ENCODE measurements around the gene CRISPLD2.

Gene CRISPLD2

DNA sequence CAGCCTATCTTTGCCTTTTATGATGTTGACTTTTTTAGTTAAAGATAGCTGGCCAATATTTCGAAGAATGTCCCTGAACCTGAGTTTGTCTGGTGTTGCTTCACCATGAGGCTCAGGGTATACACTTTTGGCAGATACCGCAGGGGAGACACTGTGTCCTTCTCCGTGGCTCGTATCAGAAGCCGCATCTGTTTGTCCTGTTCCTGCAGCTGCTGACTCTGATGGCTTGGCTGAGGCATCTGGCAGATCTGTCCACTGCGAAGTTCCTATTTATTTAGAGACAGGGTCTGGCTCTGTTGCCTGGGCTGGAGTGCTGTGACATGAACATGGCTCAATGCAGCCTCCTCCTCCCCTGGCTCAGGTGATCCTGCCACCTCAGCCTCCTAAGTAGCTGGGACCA lies 93.5 kb downstream of the CRISPLD2 start:
- DNase-seq (ENCODE audit: low spot score) = no peak

DNA sequence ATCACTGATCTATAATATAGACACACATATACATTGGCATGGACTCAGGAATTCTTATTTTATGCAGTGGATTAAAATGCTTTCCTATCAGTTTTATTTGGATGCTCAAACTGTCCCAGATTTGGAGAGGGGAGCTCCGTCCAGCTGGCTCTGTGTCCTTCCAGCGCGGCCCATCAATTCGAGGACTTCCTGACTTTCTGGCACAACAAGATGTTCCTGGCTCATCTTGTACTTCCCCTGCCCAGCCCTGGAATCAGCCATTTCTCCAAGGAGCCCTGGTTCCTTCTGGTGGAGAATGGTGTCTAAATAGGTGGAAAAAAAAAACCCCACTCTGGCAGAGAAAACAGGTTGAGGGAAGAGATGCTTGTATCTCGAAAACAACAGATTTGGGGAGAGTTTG lies 94.5 kb downstream of the CRISPLD2 start:
- DNase-seq (ENCODE audit: low spot score) = no peak

DNA sequence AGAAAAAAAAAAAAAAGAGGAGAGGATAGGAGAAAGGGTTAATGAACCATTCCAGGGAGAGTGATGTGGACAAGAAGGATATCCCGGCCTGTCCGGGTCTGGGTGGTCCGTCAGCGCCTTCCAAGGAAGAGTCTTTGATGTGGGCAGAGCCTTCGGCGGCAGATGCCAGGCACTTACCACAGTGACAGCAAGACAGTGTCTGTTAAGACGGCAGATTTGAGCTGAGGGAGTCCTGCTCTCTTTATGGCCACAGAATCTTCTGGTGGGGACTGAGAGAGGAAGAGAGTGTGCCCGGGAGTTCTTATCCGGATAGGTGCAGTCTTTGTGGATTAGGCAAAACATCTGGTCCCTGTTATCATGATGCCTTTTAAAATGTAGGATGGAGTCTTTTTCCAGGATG lies 96.4 kb downstream of the CRISPLD2 start:
- no peak for DNase-seq (ENCODE audit: low spot score)

DNA sequence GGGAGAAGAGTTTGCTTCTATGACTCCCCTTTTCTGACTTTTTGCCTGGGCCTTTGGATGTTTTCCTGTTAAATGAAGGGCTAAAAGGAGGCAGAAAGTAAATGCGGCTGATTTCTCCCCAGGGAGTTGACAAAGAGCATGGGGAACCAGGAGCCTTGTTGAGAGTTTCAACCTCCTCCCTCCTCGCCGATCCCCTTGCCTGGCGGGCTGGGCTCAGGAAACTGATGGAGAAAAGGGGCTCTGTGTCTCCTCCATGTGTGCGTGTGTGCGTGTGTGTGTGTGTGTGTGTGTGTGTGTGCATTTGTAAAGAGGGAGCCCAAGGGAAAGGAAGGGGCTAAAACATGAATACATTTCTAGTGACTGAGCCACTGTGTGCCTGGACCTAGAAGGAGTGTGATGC lies 97.1 kb downstream of the CRISPLD2 start:
- no peak for DNase-seq (ENCODE audit: low spot score)

DNA sequence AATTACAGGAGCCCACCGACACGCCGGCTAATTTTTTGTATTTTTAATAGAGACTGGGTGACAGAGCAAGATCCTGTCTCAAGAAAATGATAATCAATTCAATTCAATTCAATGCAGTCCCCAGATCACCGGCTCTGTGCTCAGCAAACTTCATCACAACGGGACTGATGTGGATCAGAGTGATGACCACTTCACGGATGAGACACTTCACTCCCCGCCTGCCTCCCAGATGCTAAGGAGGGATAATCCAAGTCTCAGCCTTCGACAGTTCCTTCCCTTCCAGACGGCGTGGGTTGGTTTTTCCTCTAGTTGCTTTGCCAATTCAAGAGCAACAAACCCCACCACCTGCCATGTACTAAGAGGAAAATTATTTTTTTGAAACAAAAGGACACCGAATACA lies 97.7 kb downstream of the CRISPLD2 start:
- DNase-seq (ENCODE audit: low spot score) = no peak

DNA sequence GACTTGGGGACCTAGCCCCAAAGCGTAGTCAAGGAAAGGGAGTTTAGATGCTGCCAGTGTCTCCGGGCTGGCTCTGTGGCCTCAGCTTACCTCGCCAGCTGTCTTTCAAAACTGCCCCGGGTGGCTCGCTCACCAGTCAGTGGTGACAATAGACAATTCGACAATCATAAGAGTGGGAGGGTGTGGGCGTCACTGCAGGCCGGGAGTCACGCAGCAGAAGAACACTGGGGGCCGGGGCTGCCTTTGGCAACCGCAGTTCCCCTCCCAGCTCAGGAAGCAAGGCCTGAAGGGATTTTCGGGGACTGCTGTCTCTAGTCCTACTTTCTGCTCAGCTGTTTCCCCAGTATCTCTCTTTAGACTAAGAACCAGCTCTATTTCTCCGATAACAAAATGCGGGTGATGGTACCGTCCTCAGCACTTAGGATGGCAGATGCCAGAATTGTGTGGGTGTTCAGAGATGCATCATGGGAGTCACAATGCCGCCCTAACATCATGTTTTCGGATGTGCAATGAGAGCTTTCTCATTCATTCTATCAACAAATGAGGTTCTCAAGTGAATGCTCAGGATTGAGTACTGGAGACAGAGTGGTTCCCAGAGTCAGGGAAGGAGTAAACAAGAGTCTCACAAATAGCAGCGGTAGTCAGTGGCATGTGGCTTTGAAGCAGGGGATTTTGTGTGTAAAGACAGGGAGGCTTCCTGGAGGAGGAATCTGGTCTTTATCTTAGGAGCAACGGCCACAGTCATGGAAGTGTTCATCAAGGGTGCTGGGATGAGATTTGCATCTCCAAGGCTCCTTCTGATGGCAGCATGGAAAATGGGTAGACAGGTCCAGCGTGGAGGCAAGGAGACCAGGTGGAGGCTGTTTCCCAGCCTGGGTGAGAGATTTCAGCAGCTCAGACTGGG lies 98.5 kb downstream of the CRISPLD2 start:
- DNase-seq (ENCODE audit: low spot score) = no peak

DNA sequence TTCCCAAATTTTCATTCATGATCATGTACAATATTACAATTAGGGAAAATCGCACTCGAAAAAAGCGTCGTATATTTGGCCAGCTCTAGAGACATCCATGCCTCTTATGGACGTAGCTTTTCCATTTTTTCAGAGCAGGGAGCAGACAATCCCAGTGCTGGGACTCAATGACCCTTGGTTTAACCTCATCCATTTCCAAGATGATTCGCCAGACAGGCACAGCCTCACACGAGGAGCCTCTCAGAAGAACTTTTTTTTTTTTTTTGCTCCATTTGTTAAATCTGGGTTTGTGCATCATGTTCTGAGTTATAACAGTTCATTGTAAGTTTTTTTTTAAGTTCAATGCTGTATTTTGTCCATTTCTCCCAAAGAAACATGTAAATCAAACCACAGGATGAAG lies 99.5 kb downstream of the CRISPLD2 start:
- DNase-seq (ENCODE audit: low spot score) = no peak

DNA sequence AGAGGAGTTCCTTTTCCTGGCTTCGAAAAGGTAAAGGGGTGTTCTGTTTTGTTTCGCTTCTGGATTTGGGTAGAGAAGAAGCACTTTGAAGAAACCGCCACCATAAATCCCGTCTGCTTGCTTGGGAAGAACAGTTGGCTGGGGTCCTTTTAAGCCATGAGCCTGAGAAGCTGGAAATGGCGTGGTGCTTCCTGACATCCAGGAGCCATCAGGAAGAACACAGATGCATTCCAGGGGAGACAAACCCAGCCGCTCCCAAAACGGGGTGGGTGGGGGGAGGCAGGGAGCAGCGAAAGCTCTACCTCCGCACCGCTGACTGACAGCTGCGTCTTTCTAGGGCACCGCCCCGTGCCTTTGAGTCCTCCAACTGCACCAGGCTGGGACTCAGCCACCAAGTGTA lies 99.9 kb downstream of the CRISPLD2 start:
- DNase-seq (ENCODE audit: low spot score) = no peak

DNA sequence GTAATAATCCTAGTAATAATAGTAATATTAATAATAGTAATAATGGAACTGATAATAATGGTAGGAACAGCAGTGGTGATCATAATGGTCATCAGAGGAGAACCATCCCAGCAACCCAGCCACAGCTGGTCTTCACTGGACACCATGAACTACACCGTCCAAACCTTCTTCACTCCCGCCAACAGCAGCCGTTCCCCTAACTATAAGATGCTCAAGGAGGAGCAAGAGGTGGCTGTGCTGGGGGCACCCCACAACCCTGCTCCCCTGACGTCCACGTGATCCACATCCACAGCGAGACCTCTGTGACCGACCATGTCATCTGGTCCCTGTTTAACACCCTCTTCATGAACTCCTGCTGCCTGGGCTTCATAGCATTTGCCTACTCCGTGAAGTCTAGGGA lies 100.5 kb downstream of the CRISPLD2 start:
- DNase-seq (ENCODE audit: low spot score) = no peak

DNA sequence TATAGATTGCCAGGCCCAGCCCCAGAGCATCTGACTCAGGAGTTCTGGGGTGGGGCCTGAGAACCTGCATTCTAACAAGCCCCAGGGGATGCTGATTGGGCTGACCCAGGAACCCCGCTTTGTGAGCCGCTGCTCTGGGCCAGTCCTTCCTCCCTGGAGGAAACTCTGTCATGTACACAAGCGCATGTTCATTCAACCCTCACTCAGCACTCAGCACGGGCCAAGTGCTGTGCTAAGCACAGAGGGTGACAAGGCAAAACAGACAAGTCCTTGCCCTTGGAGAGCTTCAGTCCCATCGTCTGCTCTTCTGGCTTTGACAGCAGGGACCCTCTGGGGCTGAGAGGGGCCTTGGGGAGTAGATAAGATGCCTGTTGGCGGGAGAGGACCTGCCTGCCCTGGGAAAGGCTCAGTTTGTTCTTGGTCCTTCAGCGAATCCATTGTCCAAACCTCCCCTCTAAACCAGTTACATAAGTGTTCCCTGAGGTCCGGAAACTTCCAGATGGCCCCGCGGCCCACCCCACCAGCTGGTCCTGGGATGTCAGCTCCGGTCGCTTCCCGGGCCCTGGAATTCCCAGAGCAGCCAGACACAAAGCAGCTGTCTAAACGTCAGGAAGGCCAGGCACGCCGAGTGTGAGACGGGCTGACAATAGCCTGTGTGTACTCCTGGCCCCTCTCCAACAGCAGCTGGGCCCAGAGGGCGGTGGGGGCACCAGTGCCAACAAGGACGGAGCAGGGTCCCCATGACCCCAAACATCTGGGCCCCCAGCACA lies 102.8 kb downstream of the CRISPLD2 start:
- no peak for DNase-seq (ENCODE audit: low spot score)

DNA sequence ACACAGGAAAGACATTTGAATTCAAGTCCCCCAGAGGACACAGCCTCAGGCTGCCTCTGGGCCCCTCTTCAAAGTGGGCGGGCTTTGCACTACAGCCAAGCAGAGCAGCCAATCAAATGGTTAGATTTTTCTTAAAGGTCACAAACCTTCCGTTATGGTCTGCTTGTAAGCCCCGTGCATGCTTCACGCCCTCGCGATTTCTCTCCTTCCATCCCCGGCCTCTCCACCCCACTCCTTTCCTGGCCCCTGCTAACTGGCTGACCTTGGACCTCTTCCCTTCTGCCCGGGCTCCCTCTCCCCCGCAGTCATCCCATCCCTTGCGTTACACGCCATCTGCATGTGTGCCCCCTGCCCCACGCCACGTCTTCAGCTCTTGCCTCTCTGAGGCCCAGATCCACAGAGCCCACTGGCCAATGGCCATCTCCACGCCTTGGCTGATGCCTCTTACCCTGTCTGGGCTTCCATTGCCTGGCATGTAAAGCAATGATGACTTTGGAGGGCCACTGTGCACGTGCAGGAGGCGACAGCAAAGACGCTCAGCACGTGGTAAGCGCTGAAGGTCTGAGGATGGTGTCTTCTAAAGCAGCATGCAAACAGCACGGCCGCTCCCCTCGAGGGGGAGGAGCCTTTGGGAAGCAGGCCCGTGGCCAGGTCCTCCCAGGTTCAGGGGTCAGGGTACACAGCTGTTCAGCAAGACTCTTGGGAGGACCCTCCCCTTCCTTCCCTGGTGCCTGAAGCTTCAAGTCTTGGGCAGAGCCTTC lies 104.7 kb downstream of the CRISPLD2 start:
- no peak for DNase-seq (ENCODE audit: low spot score)

DNA sequence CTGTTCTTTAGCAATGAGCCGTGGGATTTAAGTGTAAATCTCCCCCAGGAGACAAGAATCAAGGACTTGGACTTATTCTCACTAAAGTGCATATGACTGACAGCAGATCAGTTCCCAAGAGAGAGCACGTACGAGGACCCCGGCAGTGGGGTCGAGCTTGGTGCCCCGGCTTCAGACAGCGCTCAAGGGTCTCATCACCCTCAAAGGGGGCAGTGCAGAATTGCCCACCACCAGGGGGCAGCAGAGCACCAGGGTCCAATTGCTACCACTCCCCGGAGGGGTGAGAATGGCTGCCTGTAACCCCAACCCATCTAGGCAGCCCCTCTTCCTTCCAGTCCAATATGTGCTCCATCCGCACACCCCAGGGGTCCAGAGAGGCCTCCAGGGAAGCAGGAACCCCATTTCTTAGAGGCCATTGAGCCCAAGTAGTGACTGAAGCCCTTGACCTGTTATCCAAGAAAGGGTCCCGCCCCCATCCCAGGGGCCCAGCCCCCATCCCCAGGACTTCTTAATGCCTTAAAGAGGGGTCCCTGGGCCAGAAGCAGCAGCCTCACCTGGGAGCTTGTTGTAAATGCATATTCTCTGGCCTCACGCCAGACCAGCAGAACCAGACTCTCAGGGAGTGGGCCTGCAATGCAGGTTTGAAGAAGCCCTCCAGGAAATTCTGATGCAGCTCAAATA lies 105.4 kb downstream of the CRISPLD2 start:
- peak; percentile 80 for DNase-seq (ENCODE audit: low spot score)

DNA sequence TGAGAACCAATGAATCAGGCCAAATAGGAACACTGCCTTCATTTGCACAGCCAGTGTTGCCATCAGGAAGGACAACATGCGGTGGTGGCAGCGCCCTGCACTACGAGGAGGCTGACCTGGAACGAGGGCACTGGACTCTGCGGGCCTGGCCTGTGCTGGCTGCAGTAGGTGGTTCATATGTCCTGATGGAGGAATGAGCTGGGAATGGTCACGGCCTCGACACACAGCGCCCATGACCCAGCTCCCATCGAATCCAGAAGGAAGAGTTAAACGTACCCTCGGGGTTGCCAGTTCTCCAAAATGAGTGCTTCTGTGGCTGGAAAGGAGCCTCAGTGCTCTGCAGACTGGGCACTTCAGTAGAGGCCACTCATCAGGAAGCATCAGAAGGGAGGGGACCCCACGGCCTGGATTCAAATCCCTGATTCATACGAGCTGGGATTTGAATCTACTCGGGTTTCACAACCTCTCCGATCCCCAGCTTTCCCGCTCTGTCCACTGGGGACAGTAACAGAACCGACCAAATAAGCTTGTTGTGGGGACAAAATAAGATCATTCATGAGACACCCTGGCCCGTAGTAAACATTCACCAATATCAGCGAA lies 106.1 kb downstream of the CRISPLD2 start:
- no peak for DNase-seq (ENCODE audit: low spot score)

DNA sequence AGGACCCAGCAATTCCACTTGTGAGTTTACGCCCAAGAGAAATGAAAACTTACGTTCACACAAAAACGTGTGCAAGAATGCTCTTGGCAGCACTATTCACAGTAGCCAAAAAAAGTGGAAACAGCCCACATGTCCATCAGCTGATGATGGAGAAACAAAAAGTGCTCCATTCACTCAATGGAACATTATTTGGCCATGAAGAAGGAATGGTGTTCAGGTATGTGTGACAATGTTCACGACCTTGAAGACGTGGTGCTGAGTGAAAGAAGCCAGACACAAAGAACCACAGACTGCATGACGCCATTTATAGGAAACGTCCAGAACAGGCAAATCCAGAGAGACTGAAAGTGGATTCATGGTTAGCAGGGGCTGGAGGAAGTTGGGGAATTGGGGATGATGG lies 106.7 kb downstream of the CRISPLD2 start:
- no peak for DNase-seq (ENCODE audit: low spot score)

DNA sequence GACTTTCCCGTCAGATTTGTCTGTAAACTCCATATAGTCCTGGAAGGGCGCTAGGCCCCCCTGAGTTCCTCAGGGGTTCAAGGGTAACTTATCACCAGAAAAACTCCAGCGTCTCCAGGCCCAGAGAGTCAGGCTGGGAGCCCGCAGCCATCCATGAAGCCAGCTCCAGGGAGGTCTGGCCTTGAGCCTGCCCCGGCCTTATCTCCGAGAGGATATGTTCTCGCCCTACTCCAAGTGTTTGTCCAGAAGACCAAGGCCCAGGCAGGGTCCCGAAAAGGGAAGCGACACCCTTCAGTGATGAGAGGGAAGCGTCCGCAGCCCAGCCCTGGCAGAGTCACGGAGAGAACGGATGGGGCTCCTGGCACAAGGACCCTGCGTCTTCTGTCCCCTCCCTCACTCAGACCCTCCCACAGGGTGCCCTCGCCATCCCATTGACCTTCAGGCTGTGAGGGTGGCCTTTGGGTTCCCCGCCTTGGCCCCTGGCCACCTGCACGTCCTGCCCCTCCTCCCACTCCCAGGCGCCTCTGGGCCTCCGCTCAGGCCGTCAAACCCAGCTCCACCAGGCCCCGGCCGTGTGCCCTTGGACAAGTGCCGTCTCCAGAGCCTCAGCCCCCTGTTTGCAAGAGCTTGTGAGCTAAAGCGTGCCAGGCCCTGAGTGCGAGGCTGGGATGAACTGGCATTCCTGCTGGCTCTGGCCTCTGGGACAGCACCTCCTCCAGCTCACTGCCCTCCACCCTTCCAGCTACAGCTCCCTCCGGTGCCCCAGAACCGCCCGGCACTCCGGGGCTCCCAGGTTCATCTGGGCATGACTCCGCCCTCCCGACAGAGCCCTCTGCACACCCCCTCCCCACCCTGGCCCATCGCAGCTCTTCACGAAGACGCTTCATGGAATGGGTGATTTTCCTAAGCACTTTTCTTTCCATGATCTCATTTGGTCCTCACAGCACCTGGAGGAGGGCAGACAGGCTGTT lies 108.1 kb downstream of the CRISPLD2 start:
- no peak for DNase-seq (ENCODE audit: low spot score)

DNA sequence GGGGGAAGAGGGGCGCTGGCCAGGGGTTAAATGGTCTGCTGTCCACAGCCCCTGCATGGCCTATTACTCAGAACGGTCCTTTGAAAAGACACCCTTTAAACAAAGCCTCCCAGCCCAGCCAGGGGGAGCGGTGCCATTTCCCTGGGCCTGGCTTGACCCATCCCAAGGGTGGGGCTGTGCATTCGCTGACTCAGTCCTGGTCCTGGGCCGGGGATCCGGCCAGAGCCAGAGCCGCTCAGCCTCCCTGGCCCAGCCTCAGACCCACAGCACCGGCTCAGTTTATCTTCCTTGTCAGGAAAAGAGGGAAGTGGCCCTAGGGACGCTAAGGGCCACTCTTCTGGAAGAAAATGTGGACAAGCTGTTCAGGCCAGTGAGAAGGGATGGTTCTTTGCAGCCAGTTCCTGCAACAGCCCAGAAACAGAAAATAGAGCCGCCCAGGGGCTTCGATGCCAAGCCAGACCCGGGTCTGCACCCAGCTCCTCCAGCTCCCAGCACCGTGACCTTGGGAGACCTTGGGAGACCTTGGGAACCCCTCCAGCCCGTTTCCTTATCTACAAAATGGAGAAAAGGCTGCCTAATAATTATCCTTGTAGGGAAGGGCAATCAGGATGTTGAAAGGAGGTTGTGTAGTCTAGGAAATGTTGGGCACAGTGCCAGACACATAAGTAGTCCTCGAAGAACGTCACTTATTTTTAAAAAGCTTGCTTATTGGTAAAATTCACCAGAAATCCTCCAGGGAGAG lies 109.1 kb downstream of the CRISPLD2 start:
- DNase-seq (ENCODE audit: low spot score) = peak; percentile 92

DNA sequence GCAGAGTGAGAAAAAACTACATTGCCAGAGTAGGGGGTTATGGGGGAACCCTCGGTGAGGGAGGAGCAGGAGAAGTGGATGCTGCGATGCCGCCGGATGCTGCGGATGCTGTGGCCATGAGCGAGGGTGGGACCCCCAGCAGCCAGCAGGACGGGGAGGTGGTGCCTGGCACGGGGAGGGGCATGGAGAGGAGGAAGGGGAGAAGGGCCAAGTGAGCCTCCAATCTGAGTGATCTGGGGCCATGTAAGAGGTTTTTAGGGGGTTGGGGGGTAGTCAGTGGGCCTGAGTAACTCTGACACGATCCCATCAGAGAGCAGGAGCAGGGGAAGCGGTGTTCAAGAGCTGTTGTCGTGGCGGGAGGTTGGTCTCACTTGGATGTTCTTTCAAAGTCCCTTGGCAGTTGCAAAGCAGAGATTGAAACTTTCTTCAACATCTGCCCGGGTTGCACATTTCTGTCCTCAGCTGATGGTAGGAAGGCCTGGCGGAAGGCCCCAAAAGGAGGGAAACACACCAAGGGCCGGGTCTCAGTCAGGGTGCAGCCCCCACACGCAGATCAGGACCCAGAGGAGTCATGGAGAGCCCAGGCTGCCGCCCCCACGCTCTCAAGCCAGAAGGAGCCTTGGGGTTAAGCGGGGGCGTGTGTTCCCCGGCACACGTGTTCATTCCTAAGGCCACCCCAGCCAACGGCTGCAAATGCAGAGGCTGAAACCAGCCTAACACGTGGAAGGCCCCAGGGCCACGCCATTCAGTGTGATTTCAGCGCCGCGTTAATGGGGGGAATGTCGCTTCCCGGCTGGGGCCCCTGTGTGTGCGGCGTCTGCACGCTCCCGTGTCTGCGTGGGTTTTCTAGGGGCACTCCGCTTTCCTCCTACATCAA lies 109.9 kb downstream of the CRISPLD2 start:
- no peak for DNase-seq (ENCODE audit: low spot score)

DNA sequence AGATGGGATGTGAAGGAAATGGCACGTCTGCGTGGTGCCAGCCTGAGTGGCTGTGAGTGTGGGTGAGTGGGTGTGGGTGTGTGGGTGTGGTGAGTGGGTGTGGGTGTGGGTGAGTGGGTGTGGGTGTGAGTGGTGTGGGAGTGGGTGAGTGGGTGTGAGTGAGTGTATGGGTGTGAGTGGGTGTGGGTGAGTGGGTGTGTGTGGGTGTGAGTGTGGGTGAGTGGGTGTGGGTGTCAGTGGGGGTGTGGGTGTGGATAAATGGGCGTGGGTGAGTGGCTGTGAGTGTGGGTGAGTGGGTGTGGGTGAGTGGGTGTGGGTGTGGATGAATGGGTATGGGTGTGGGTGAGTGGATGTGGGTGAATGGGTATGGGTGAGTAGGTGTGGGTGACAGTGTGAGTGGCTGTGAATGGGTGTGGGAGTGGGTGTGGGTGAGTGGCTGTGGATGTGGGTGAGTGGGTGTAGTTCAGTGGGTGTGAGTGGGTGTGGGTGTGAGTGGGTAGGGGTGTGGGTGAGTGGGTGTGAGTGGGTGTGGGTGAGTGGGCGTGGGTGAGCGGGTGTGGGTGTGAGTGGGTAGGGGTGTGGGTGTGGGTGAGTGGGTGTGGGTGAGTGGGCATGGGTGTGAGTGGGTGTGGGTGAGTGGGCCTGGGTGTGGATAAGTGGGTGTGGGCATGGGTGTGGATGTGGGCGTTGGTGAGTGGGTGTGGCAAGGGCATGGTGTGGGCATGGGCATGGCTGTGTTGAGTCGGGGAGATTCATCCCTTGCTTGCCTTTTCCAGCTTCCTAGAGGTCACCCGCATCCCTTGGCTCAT lies 110.7 kb downstream of the CRISPLD2 start:
- no peak for DNase-seq (ENCODE audit: low spot score)
